Gastrocnemius medialis (tissue), 4 donors: ENCODE results near the gene ABCB9. TPM values are rescaled to one million over a fixed set of nuclear protein-coding genes. Genes with fewer than 3 reads are reported as not detected.

ENCODE experiments used
- ATAC-seq, 2 donors: fragments of 150-250 bp; one replicate each; pipeline ENCODE4 v1.9.1; 2016
- DNase-seq, 2 donors: peaks; one replicate each; pipeline ENCODE4 v3.0.0-alpha.2; 2019
- H3K27ac ChIP-seq, 4 donors: fragments of 200-600 bp; sonication (generic); 1 replicate in 1 of 4; 2 replicates in 3 of 4; pipeline ENCODE4 v1.5.1; 2016 to 2018; ENCODE audit warnings: mild to moderate bottlenecking in 2 of 4, moderate library complexity in 1 of 4
- H3K27me3 ChIP-seq, 3 donors: fragments of 200-600 bp; sonication (generic) in 2 of 3; 1 replicate in 1 of 3; 2 replicates in 2 of 3; pipeline versions ENCODE4 v1.5.1 to v1.6.0; 2016 to 2019; ENCODE audit warnings: mild to moderate bottlenecking in 1 of 3, moderate library complexity in 1 of 3
- H3K36me3 ChIP-seq, 2 donors: fragments of 200-600 bp; sonication (generic) in 1 of 2; one replicate each; pipeline ENCODE4 v1.5.1; 2017 to 2018
- H3K4me1 ChIP-seq, 2 donors: fragments of 200-600 bp; sonication (generic) in 1 of 2; one replicate each; pipeline ENCODE4 v1.5.1; 2016 to 2017; ENCODE audit warnings: mild to moderate bottlenecking in 2 of 2
- H3K4me3 ChIP-seq, 4 donors: fragments of 200-600 bp; sonication (generic) in 3 of 4; 1 replicate in 1 of 4; 2 replicates in 3 of 4; pipeline ENCODE4 v1.5.1; 2016 to 2019; ENCODE audit warnings: mild to moderate bottlenecking in 2 of 4
- H3K9me3 ChIP-seq, 3 donors: fragments of 200-600 bp; sonication (generic) in 2 of 3; 1 replicate in 1 of 3; 2 replicates in 2 of 3; pipeline ENCODE4 v1.5.1; 2016 to 2019
- POLR2A ChIP-seq, 2 donors: fragments of 450-650 bp; IDR thresholded peaks; one replicate each; pipeline ENCODE4 v1.6.1; 2017; ENCODE audit warnings: antibody characterized with exemption in 2 of 2, mild to moderate bottlenecking in 2 of 2, moderate library complexity in 2 of 2
- in situ Hi-C, 4 donors: fragments of 200-750 bp; cut with MboI; loops; one replicate each; pipeline versions ENCODE4 v1.15.0 to v1.8.0; 2017; ENCODE audit warnings: low sequenced_read_pairs in 4 of 4
- intact Hi-C: fragments of 100-400 bp; cut with DNase I; formaldehyde crosslinking; loops from one replicate; pipeline ENCODE4 v1.15.1; 2023; ENCODE audit warnings: low total_unique reads
- total RNA-seq, 4 donors: library from RNA; depleted of rRNA; stranded (reverse); fragments of >200 nt; gene quantifications; one replicate each; pipeline versions ENCODE4 v1.1.0 to v1.2.3, GENCODE V29; 2016
- TF ChIP-seq, protein P1 (sequence below), 5 experiments: fragments of 450-650 bp in 3 of 5; fragments of 200-600 bp in 2 of 5; sonication (generic) in 2 of 5; IDR thresholded peaks in 4 of 5; conservative IDR thresholded peaks in 1 of 5; 1 replicate in 4 of 5; 2 replicates in 1 of 5; pipeline ENCODE4 v1.5.1; 2016 to 2019; ENCODE audit warnings: antibody characterized with exemption in 5 of 5, mild to moderate bottlenecking in 3 of 5, moderate library complexity in 3 of 5

Gene ABCB9
- total RNA-seq, 4 donors from 2014 or later = 0.53 to 1.5 (median 0.99) TPM

DNA sequence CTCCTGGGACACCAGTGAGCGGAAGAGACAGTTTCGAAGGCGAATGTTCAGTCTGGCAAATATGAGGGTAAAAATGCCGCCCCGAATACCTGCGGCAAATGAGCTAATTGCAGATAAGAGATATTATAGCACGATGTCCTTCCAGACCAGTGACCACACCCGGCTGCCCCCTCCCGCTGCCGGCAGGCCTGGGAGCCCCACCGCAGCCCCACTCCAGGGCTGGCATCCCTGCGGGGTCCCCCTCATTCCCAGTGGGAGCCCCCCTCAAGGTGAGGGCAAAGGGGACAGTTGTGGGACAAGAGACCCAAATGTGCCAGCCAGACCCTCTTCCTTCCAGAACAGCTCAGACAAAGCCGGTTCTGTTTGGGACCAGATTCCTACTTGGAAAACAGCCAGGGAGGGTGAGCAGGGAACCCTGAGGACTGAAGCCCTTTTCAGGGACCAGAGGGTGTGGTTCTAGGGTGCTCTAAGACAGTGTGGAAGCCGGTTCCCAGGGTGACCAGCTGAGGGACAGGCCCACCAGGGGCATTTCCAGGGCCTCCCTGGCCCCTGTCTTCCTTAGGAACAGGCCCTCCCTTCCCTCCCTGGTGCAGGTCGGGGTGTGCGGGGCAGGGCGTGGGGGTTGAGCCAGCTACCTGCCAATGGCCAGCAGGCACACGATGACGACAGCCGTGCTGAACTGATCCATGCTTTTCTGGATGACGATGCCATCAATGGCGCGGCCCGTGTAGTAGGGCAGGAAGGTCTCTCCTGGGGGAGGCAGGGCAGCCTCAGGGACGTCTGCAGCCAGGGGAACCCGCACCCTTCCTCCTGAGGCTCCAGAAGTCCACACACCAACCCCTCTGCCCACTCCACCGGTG lies 16.2 kb downstream of the ABCB9 start:
- no peak overlapping the region for H3K27ac ChIP-seq
- H3K4me1 ChIP-seq = peaks cover 10 to 11% of the 10 kb centered on the region in 2 donors
- no peak overlapping the region for H3K4me3 ChIP-seq
- intact Hi-C loops (no loop called here), in situ Hi-C loops (loop anchor here (5.0 to 10.0 kb wide), 4 partner anchors 88 to 155 kb away; no protein-coding TSS in a partner anchor)
- H3K9me3 ChIP-seq = no peaks in the 10 kb centered on the region
- ATAC-seq = no peak
- DNase-seq = no peak
- H3K27me3 ChIP-seq = no peaks in the 10 kb centered on the region
- TF ChIP-seq, protein P1, sequence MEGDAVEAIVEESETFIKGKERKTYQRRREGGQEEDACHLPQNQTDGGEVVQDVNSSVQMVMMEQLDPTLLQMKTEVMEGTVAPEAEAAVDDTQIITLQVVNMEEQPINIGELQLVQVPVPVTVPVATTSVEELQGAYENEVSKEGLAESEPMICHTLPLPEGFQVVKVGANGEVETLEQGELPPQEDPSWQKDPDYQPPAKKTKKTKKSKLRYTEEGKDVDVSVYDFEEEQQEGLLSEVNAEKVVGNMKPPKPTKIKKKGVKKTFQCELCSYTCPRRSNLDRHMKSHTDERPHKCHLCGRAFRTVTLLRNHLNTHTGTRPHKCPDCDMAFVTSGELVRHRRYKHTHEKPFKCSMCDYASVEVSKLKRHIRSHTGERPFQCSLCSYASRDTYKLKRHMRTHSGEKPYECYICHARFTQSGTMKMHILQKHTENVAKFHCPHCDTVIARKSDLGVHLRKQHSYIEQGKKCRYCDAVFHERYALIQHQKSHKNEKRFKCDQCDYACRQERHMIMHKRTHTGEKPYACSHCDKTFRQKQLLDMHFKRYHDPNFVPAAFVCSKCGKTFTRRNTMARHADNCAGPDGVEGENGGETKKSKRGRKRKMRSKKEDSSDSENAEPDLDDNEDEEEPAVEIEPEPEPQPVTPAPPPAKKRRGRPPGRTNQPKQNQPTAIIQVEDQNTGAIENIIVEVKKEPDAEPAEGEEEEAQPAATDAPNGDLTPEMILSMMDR (IDR thresholded peaks at IDR 0.05 in 4 of 5, conservative IDR thresholded peaks at IDR 0.05 in 1 of 5) = no peak
- TF ChIP-seq POLR2A (IDR thresholded peaks at IDR 0.05) = no peak
- no peaks in the 10 kb centered on the region for H3K36me3 ChIP-seq

DNA sequence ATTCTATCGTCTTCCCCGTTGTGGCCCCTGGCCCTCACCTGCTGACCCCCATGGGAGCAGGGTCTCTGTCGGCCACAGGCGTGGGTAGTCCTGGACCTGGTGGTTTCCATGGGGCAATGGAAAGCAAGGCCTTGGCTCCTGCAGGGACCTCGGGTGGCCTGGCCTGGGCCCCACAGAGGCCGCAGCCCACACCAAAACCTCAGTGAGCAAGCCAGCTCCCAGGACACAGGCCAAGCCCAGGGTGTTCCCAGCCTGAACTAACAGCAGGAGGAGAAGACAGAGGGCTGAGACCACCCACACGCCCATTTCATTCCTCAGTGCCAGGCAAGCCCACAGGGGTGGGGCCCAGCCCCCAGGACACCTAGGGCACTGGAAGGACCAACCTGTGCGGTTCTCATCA lies 16.9 kb downstream of the ABCB9 start:
- in situ Hi-C loops (no loop called here), intact Hi-C loops (no loop called here)

DNA sequence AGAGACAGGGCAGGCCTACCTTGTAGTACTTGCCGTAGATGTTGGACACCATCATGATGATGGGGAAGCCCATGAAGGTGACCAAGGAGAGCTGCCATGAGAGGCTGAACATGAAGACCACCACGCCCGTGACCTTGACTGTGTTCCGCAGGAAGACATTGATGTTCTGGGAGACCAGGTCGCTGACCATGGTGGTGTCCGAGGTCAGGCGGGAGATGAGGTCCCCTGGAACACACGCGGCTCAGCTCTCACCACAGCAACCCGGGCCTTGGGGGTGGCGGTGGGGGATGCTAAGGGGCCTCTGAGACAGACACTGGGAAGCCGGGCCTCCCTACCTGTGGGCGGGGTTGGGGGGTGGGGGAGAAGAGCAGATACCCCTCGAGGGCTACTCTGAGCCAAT lies 17.7 kb downstream of the ABCB9 start:
- ATAC-seq = no peak
- H3K9me3 ChIP-seq = no peaks in the 10 kb centered on the region
- intact Hi-C loops (no loop called here), in situ Hi-C loops (no loop called here)
- H3K36me3 ChIP-seq = no peaks in the 10 kb centered on the region
- no peak overlapping the region for H3K27ac ChIP-seq
- H3K27me3 ChIP-seq = no peaks in the 10 kb centered on the region
- H3K4me1 ChIP-seq = peaks cover 10 to 11% of the 10 kb centered on the region in 2 donors
- no peak for TF ChIP-seq POLR2A (IDR thresholded peaks at IDR 0.05)
- TF ChIP-seq, protein P1 (IDR thresholded peaks at IDR 0.05 in 4 of 5, conservative IDR thresholded peaks at IDR 0.05 in 1 of 5) = no peak
- no peak overlapping the region for H3K4me3 ChIP-seq
- DNase-seq = no peak

More for the DNA sequence above, 16.9 kb downstream of the ABCB9 start:
- Histone ChIP-seq H3K27me3 (no peaks in the 10 kb centered on the region), H3K4me3 (no peak overlapping the region), H3K9me3 (no peaks in the 10 kb centered on the region), H3K36me3 (no peaks in the 10 kb centered on the region), H3K27ac (no peak overlapping the region), H3K4me1 (peaks cover 10 to 11% of the 10 kb centered on the region in 2 donors)
- TF ChIP-seq POLR2A (IDR thresholded peaks at IDR 0.05) = no peak
- TF ChIP-seq, protein P1 (IDR thresholded peaks at IDR 0.05 in 4 of 5, conservative IDR thresholded peaks at IDR 0.05 in 1 of 5) = no peak
- ATAC-seq (no peak), DNase-seq (no peak)

DNA sequence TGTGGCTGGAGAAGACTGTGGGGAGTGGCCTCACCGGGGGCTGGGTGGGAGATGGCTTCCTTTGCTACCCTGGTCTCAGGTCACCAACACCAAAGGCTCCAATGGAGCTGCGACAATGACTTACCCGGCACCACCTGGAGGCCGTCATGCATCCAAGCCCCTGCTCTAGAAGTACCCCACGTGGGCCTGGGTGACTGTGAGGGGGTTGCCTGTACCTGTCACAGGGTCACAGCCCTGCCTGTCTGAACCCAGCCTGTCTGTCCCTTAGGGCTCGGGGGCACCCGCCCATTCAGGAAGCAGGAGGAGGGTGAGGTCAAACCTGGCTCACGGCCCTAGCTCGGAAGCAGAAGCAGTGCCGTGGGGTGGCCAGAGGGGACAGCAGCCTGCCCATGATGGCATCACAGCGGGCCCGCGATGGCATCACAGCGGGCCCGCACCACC lies 18.9 kb downstream of the ABCB9 start:
- Histone ChIP-seq H3K4me3 (no peak overlapping the region), H3K4me1 (peaks cover 10 to 11% of the 10 kb centered on the region in 2 donors), H3K27ac (peak overlapping the region; percentile 66 to 77 (median 72)), H3K27me3 (no peaks in the 10 kb centered on the region), H3K9me3 (no peaks in the 10 kb centered on the region), H3K36me3 (no peaks in the 10 kb centered on the region)
- DNase-seq (peak in 1 of 2 donors; percentile 41), ATAC-seq (peak in 1 of 2 donors; percentile 15)
- in situ Hi-C loops = no loop called here
- TF ChIP-seq, protein P1 (IDR thresholded peaks at IDR 0.05 in 4 of 5, conservative IDR thresholded peaks at IDR 0.05 in 1 of 5) = peak in 4 of 5 experiments; percentile 8 to 26 (median 10)
- no peak for TF ChIP-seq POLR2A (IDR thresholded peaks at IDR 0.05)
- intact Hi-C loops = no loop called here
